Spleen (tissue), 13 donors: ENCODE data around the gene TRIM43. TPM values are rescaled to one million over a fixed set of nuclear protein-coding genes. Genes with fewer than 3 reads are reported as not detected.
"Not testable (repeated sequence)": the region's sequence is repeated elsewhere in the genome, so short reads cannot be mapped to it uniquely, and the experiment has no call there.

ENCODE experiments used
- DNase-seq: peaks from one replicate; pipeline ENCODE4 v3.0.0-alpha.2; 2020
- H3K27ac ChIP-seq, 8 donors: fragments of 200-600 bp; sonication (generic) in 7 of 8; 1 replicate in 4 of 8; 2 replicates in 4 of 8; pipeline versions ENCODE4 v1.5.0 to v1.8.0; 2016 to 2021; ENCODE audit warnings: inconsistent platforms in 4 of 8, mild to moderate bottlenecking in 4 of 8, moderate library complexity in 1 of 8
- H3K27me3 ChIP-seq, 7 donors: fragments of 200-600 bp; sonication (generic) in 6 of 7; replicated peaks in 1 of 7; 1 replicate in 4 of 7; 2 replicates in 3 of 7; pipeline versions ENCODE4 v1.5.0 to v1.8.0; 2016 to 2021; ENCODE audit warnings: inconsistent platforms in 3 of 7, mild to moderate bottlenecking in 1 of 7
- H3K36me3 ChIP-seq, 6 donors: fragments of 200-600 bp; sonication (generic) in 5 of 6; 1 replicate in 4 of 6; 2 replicates in 2 of 6; pipeline versions ENCODE4 v1.5.0 to v1.8.0; 2016 to 2021; ENCODE audit warnings: inconsistent platforms in 2 of 6
- H3K4me1 ChIP-seq, 6 donors: fragments of 200-600 bp; sonication (generic) in 5 of 6; 1 replicate in 3 of 6; 2 replicates in 3 of 6; pipeline versions ENCODE4 v1.5.0 to v1.8.0; 2016 to 2021; ENCODE audit warnings: inconsistent platforms in 3 of 6
- H3K4me3 ChIP-seq, 8 donors: fragments of 200-600 bp; sonication (generic) in 7 of 8; 1 replicate in 4 of 8; 2 replicates in 4 of 8; pipeline versions ENCODE4 v1.5.0 to v1.8.0; 2016 to 2021; ENCODE audit warnings: inconsistent platforms in 4 of 8, mild to moderate bottlenecking in 4 of 8, moderate library complexity in 2 of 8
- H3K9me3 ChIP-seq, 8 donors: fragments of 200-600 bp; sonication (generic) in 7 of 8; 1 replicate in 4 of 8; 2 replicates in 4 of 8; pipeline versions ENCODE4 v1.5.0 to v1.8.0; 2016 to 2021; ENCODE audit warnings: inconsistent platforms in 4 of 8
- POLR2A ChIP-seq, 3 donors: fragments of 450-650 bp; IDR thresholded peaks; one replicate each; pipeline ENCODE4 v1.5.1; 2017; ENCODE audit warnings: antibody characterized with exemption in 3 of 3, mild to moderate bottlenecking in 1 of 3
- POLR2AphosphoS5 ChIP-seq, 3 donors: sonication (generic); formaldehyde crosslinking; IDR thresholded peaks; one replicate each; pipeline ENCODE4 v1.5.1; 2017; ENCODE audit warnings: antibody characterized with exemption in 3 of 3
- WGBS, 5 donors: extraction: QIAGEN DNeasy Blood & Tissue Kit in 3 of 5; methylation state at CpG; one replicate each; pipeline versions ENCODE4 v1.1.5 to v1.1.7; 2013 to 2018; 5-methylcytosine and 5-hydroxymethylcytosine counted together
- intact Hi-C: fragments of 100-400 bp; cut with DNase I; formaldehyde crosslinking; loops from one replicate; pipeline ENCODE4 v1.15.0; 2023; ENCODE audit warnings: low total_unique reads
- long read RNA-seq, 2 donors: transcript quantifications; one replicate each; lab custom pipeline, GENCODE V29; 2026
- polyA plus RNA-seq, 3 donors: library from polyadenylated mRNA; stranded (reverse); fragments of 200-250 nt; gene quantifications; one replicate each; pipeline ENCODE4 v1.2.1, GENCODE V29; 2013
- total RNA-seq, 7 donors: library from RNA; depleted of rRNA in 3 of 7; stranded (reverse); fragments of >200 nt in 3 of 7; fragmentation: NEBNext Ultra II Directional in 4 of 7; extraction: Animal tissue kit (Norgen Biotek cat#: 25700) in 4 of 7; gene quantifications; one replicate each; pipeline versions ENCODE4 v1.1.0 to v1.2.1, GENCODE V29; 2016 to 2021
- TF ChIP-seq, protein P1 (sequence below), 11 experiments: fragments of 200-600 bp in 7 of 11; fragments of 450-650 bp in 4 of 11; sonication (generic) in 4 of 11; IDR thresholded peaks in 8 of 11; conservative IDR thresholded peaks in 3 of 11; 1 replicate in 7 of 11; 2 replicates in 4 of 11; pipeline versions ENCODE4 v1.4.0 to v1.8.0; 2016 to 2021; ENCODE audit warnings: antibody characterized with exemption in 11 of 11, inconsistent platforms in 4 of 11, mild to moderate bottlenecking in 1 of 11
- donor health status: healthy with polysubstance abuse.
- donor health status: DM: no; HTN: no; CAD: no; lungs with moderate emphysema.
- donor health status: DM: no; HTN: no; CAD: no.
- donor health status: Bipolar disorder and iron deficiency.
- donor health status: healthy.
- donor health status: DM: no; HTN: no; CAD: no.
- donor health status: DM: yes; HTN: yes; CAD: no.

The TRIM43 gene
- not detected for total RNA-seq
- polyA plus RNA-seq, result not detected
- long read RNA-seq, donor 1, result 0 reads
- long read RNA-seq, donor 2, result 0 reads

DNA sequence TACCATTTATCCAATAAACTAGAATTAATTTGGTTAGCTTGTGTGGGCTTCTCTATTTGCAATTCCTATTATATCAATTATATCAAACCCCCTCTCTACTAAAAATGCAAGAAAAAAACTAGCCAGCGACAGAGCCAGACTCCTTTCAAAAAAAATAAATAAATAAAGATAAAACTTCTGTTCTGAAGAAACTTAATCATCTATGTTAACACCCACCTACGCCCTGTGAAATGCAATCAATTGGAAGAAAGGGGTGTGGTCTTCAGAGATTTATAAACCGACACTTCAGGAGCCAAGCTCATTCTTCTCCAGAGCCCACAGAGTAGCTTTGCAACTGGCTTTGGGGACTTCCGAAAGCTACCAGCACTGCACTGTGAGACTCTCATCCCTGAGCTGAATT is at the start of gene TRIM43:
TRIM43 (plus strand) TSS at position 301 of the 400 bp plus-strand sequence. CDS start 2,023 bp downstream, outside the sequence.
- 80 to 100% (median 86%) methylated on average over 1 to 2 of the region's 4 CpGs; no CpG with 5 or more reads in 1 of the 5 donors for WGBS, 5 donors
- intact Hi-C loops, H3K36me3 ChIP-seq, H3K27ac ChIP-seq, DNase-seq, H3K4me1 ChIP-seq, H3K4me3 ChIP-seq, H3K27me3 ChIP-seq, H3K9me3 ChIP-seq: not testable (repeated sequence)

DNA sequence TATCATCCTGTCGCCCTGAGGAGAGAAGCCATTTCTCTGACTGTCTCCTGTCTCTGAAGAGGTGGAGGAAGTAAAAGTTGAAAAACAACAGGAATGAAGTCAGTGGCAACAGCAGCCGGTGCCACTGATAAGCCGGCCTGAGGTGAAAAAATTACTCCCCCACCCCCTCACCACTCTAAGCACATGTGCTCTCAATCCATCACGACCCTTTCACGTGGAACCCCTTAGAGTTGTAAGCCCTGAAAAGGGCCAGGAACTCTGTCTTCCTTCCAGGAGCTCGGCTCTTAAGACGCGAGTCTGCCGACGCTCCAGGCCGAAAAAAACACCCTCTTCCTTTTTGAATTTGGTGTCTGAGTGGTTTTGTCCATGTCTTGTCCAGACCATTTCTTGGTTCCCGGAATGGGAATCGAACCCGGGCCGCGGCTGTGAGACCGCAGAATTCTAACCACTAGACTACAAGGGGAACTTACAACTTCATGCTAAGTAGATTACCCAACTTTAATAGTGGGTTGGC is 40.7 kb upstream of the TRIM43 start:
- WGBS, 5 donors, result 38 to 45% (median 42%) methylated on average over 17 of the region's 17 CpGs
- DNase-seq, result no peak
- Histone ChIP-seq H3K4me3 (no peak overlapping the region), H3K27me3 (peaks cover 0 to 17% (median 4%) of the 10 kb centered on the region in 7 donors), H3K36me3 (no peaks in the 10 kb centered on the region), H3K9me3 (no peaks in the 10 kb centered on the region), H3K27ac (no peak overlapping the region), H3K4me1 (no peaks in the 10 kb centered on the region)
- TF ChIP-seq, protein P1, sequence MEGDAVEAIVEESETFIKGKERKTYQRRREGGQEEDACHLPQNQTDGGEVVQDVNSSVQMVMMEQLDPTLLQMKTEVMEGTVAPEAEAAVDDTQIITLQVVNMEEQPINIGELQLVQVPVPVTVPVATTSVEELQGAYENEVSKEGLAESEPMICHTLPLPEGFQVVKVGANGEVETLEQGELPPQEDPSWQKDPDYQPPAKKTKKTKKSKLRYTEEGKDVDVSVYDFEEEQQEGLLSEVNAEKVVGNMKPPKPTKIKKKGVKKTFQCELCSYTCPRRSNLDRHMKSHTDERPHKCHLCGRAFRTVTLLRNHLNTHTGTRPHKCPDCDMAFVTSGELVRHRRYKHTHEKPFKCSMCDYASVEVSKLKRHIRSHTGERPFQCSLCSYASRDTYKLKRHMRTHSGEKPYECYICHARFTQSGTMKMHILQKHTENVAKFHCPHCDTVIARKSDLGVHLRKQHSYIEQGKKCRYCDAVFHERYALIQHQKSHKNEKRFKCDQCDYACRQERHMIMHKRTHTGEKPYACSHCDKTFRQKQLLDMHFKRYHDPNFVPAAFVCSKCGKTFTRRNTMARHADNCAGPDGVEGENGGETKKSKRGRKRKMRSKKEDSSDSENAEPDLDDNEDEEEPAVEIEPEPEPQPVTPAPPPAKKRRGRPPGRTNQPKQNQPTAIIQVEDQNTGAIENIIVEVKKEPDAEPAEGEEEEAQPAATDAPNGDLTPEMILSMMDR (IDR thresholded peaks at IDR 0.05 in 8 of 11, conservative IDR thresholded peaks at IDR 0.05 in 3 of 11), result no peak
- no peak for TF ChIP-seq POLR2A (IDR thresholded peaks at IDR 0.05)
- intact Hi-C loops, result no loop called here

DNA sequence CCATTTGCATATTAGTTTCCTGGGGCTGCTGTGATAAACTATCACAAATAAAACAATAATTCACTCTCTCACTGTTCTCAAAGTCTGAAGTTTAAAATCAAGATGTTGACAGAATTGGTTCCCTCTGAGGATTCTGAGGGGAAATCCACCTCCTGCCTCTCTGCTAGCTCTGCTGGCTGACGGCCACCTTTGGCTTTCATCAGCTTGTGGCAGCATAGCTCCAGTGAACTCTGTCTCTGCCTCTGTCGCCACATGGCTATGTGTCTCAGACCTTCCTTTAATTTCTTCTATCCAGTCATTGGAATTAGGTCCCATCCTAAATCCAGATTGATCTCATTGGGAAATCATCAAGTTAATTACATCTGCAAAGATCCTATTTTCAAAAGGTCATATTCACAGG is 38.9 kb upstream of the TRIM43 start:
- Histone ChIP-seq H3K36me3 (no peaks in the 10 kb centered on the region), H3K9me3 (no peaks in the 10 kb centered on the region), H3K4me3 (no peak overlapping the region), H3K27me3 (peaks cover 0 to 17% (median 4%) of the 10 kb centered on the region in 7 donors), H3K27ac (no peak overlapping the region), H3K4me1 (no peaks in the 10 kb centered on the region)
- DNase-seq, result no peak
- WGBS, 5 donors, result 43 to 70% (median 44%) methylated on average over 2 of the region's 2 CpGs
- TF ChIP-seq, protein P1 (IDR thresholded peaks at IDR 0.05 in 8 of 11, conservative IDR thresholded peaks at IDR 0.05 in 3 of 11), result no peak
- TF ChIP-seq POLR2A (IDR thresholded peaks at IDR 0.05) (no peak), POLR2AphosphoS5 (IDR thresholded peaks at IDR 0.05) (no peak)
- intact Hi-C loops, result no loop called here

DNA sequence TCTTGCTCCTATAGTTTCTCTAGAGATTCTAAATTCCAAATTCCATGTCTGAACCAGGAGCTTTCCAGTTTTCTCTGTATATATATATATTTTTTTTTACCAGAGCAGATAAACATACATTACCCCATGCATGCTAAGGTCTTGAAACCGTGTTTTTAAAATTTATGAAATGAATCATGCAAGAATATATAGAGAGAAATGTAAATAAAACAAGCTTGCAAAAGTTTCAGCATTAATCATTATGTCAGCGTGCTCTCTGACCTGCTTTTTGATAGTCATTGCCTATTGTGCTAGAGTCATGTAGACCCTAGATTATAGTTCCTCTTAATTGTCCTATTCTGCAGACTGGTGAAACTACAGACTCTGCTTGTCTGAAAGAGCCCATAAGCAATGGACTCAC is 22.6 kb upstream of the TRIM43 start:
- H3K27me3 ChIP-seq, result peaks cover 0 to 25% (median 3%) of the 10 kb centered on the region in 7 donors
- no peaks in the 10 kb centered on the region for H3K36me3 ChIP-seq
- TF ChIP-seq, protein P1 (IDR thresholded peaks at IDR 0.05 in 8 of 11, conservative IDR thresholded peaks at IDR 0.05 in 3 of 11), result no peak
- TF ChIP-seq POLR2AphosphoS5 (IDR thresholded peaks at IDR 0.05) (no peak), POLR2A (IDR thresholded peaks at IDR 0.05) (no peak)
- intact Hi-C loops, result no loop called here
- H3K9me3 ChIP-seq, result no peaks in the 10 kb centered on the region
- no peak overlapping the region for H3K27ac ChIP-seq
- whole genome bisulfite sequencing, 5 donors, result 49 to 70% (median 60%) methylated on average over 2 of the region's 2 CpGs
- DNase-seq, result no peak
- no peak overlapping the region for H3K4me3 ChIP-seq
- H3K4me1 ChIP-seq, result no peaks in the 10 kb centered on the region

DNA sequence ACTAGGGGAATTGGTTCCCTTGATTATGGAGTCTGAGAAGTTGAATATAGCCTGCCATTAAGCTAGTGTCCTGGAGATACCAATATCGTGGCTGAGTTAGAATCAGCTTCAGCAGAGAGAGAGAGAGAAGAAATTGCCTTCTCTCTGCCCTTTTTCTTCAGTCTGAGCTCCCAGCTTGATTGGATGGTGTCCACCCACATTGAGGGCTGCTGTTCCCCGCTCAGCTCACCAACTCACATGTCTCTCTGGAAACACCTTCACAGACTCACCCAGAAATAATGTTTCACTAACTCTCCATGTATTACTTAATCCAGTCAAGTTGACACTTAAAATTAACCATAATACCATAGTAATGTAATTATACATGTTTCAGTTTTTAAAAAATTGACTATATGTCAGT is 17.9 kb upstream of the TRIM43 start:
- intact Hi-C loops, result no loop called here
- Histone ChIP-seq H3K36me3 (no peaks in the 10 kb centered on the region), H3K4me1 (no peaks in the 10 kb centered on the region), H3K9me3 (no peaks in the 10 kb centered on the region), H3K4me3 (no peak overlapping the region), H3K27ac (no peak overlapping the region), H3K27me3 (peaks cover 0 to 21% (median 3%) of the 10 kb centered on the region in 7 donors)
- no peak for DNase-seq
- TF ChIP-seq POLR2AphosphoS5 (IDR thresholded peaks at IDR 0.05), result no peak
- TF ChIP-seq POLR2A (IDR thresholded peaks at IDR 0.05), result no peak
- TF ChIP-seq, protein P1 (IDR thresholded peaks at IDR 0.05 in 8 of 11, conservative IDR thresholded peaks at IDR 0.05 in 3 of 11), result no peak
- 76 to 97% (median 88%) methylated on average over 2 of the region's 2 CpGs for WGBS, 5 donors
